Stimulated activated naive B cell treated with anti-CD40 and anti-IgM and Interleukin-4, amounts not matched to agents 10 μg/mL and 1 μg/mL and 100 μg/mL, for 72 hours (primary cell): ENCODE data around the gene ARL8A.

ENCODE experiments used
- ATAC-seq, 2 donors: fragments of 150-1000 bp; cut with Tn5 transposase; replicated peaks; 2 replicates each; pipeline ENCODE4 v1.10.0; 2021; ENCODE audit warnings: moderate library complexity in 1 of 2
- DNase-seq: peaks from one replicate; pipeline ENCODE4 v3.0.0; 2021
- H3K27ac Mint-ChIP-seq: one replicate; pipeline ENCODE4 v1.8.0; 2022; ENCODE audit warnings: mild to moderate bottlenecking, mixed read lengths
- H3K27me3 Mint-ChIP-seq, 2 donors: one replicate each; pipeline ENCODE4 v1.8.0; 2022; ENCODE audit warnings: mixed read lengths in 2 of 2
- H3K36me3 Mint-ChIP-seq, 2 donors: one replicate each; pipeline ENCODE4 v1.8.0; 2022; ENCODE audit warnings: mixed read lengths in 2 of 2, mild to moderate bottlenecking in 1 of 2
- H3K4me1 Mint-ChIP-seq, 2 donors: one replicate each; pipeline ENCODE4 v1.8.0; 2022; ENCODE audit warnings: mixed read lengths in 2 of 2, mild to moderate bottlenecking in 1 of 2
- H3K4me3 Mint-ChIP-seq, 2 donors: one replicate each; pipeline ENCODE4 v1.8.0; 2022; ENCODE audit warnings: mild to moderate bottlenecking in 2 of 2, mixed read lengths in 2 of 2, moderate library complexity in 1 of 2
- H3K9me3 Mint-ChIP-seq, 2 donors: one replicate each; pipeline ENCODE4 v1.8.0; 2022; ENCODE audit warnings: mixed read lengths in 2 of 2, mild to moderate bottlenecking in 1 of 2

ARL8A gene

GRCh38 chr1:202084791-202085681, 59.5 kb downstream of the ARL8A start:
- no peak overlapping the region for H3K27ac Mint-ChIP-seq
- no peaks in the 10 kb centered on the region for H3K36me3 Mint-ChIP-seq
- no peak overlapping the region for H3K4me3 Mint-ChIP-seq
- DNase-seq (no peak), ATAC-seq (no peak)
- H3K4me1 Mint-ChIP-seq: no peaks in the 10 kb centered on the region
- no peaks in the 10 kb centered on the region for H3K9me3 Mint-ChIP-seq
- H3K27me3 Mint-ChIP-seq: peaks cover 10 to 17% of the 10 kb centered on the region in 2 donors
